ENCODE data around the gene TMEM126B. TPM values are rescaled to one million over a fixed set of nuclear protein-coding genes. Genes with fewer than 3 reads are reported as not detected.
"Not testable (repeated sequence)": the region's sequence is repeated elsewhere in the genome, so short reads cannot be mapped to it uniquely, and the experiment has no call there.

TMEM126B gene
- total RNA-seq, 6 experiments from 2014 or later: 14.3 to 28.5 (median 22.3) TPM

- Histone ChIP-seq H3K4me3 (peak within 1 kb of the TSS; percentile 88 to 92 (median 89)), H3K27ac (peak within 1 kb of the TSS; percentile 89 to 98 (median 94)), H3K27me3 (no peaks in the 10 kb centered on the region), H3K4me1 (peaks cover 0 to 31% (median 9%) of the 10 kb centered on the region in 4 donors), H3K9me3 (no peaks in the 10 kb centered on the region), H3K36me3 (peaks cover 0 to 16% (median 2%) of the 10 kb centered on the region in 4 donors)
- DNase-seq (peak; percentile 94 to 96 (median 95)), ATAC-seq (peak; percentile 93 to 96 (median 96))
- under 1% methylated on average over 18 of the region's 67 CpGs for WGBS (ENCODE audit: insufficient coverage, low coverage, low lambda C conversion rate, missing lambda C conversion rate)
- TF ChIP-seq POLR2A (IDR thresholded peaks at IDR 0.05): peak; percentile 97
- peak in 1 of 4 donors; percentile 3 for TF ChIP-seq CTCF (IDR thresholded peaks at IDR 0.05)
- intact Hi-C loops (cut with DNase I): no loop called here
These were observed 36.5 kb downstream of the TMEM126B start, which contains the start of gene CREBZF for GRCh38 chr11:85664615-85665481. CREBZF (minus strand) TSS chr11:85665129; CDS start chr11:85664875, 254 bp downstream.

GRCh38 chr11:85665733-85666132 is 37.3 kb downstream of the TMEM126B start:
- TF ChIP-seq CTCF (IDR thresholded peaks at IDR 0.05) (no peak), POLR2A (IDR thresholded peaks at IDR 0.05) (no peak)
- Histone ChIP-seq H3K4me3 (peak overlapping the region in 1 of 3 donors; percentile 92), H3K27me3 (no peaks in the 10 kb centered on the region), H3K36me3 (peaks cover 0 to 8% (median 0%) of the 10 kb centered on the region in 4 donors), H3K27ac (no peak overlapping the region), H3K4me1 (peaks cover 0 to 22% (median 7%) of the 10 kb centered on the region in 4 donors), H3K9me3 (no peaks in the 10 kb centered on the region)
- intact Hi-C loops (cut with DNase I): no loop called here
- DNase-seq (no peak), ATAC-seq (no peak)
- 56% methylated on average over 5 of the region's 5 CpGs for WGBS (ENCODE audit: insufficient coverage, low coverage, low lambda C conversion rate, missing lambda C conversion rate)

- H3K27ac ChIP-seq: no peak overlapping the region
- H3K4me1 ChIP-seq: peaks cover 0 to 21% (median 4%) of the 10 kb centered on the region in 4 donors
- H3K9me3 ChIP-seq: no peaks in the 10 kb centered on the region
- ATAC-seq: no peak
- no peak for TF ChIP-seq CTCF (IDR thresholded peaks at IDR 0.05)
- no peak for TF ChIP-seq POLR2A (IDR thresholded peaks at IDR 0.05)
- peaks cover 0 to 5% (median 0%) of the 10 kb centered on the region in 4 donors for H3K36me3 ChIP-seq
- intact Hi-C loops (cut with DNase I): no loop called here
- H3K27me3 ChIP-seq: no peaks in the 10 kb centered on the region
- no peak for DNase-seq
- WGBS (ENCODE audit: insufficient coverage, low coverage, low lambda C conversion rate, missing lambda C conversion rate): 81% methylated on average over 3 of the region's 3 CpGs
- H3K4me3 ChIP-seq: no peak overlapping the region
These were observed 38.3 kb downstream of the TMEM126B start for GRCh38 chr11:85666687-85667086.

- ATAC-seq: no peak
- intact Hi-C loops (cut with DNase I): no loop called here
These were observed 39.8 kb downstream of the TMEM126B start for GRCh38 chr11:85668157-85668556.

GRCh38 chr11:85670949-85671663 is 42.7 kb downstream of the TMEM126B start:
- H3K9me3 ChIP-seq; H3K4me1 ChIP-seq; H3K27ac ChIP-seq; intact Hi-C loops (cut with DNase I); H3K27me3 ChIP-seq; H3K4me3 ChIP-seq; H3K36me3 ChIP-seq: not testable (repeated sequence)
- ATAC-seq (peak in 3 of 4 donors; percentile 33 to 78 (median 75)), DNase-seq (peak in 1 of 3 donors; percentile 46)

More at GRCh38 chr11:85668157-85668556, 39.8 kb downstream of the TMEM126B start:
- TF ChIP-seq CTCF (IDR thresholded peaks at IDR 0.05) (no peak), POLR2A (IDR thresholded peaks at IDR 0.05) (no peak)
- H3K9me3 ChIP-seq: no peaks in the 10 kb centered on the region
- H3K27ac ChIP-seq: no peak overlapping the region
- H3K4me1 ChIP-seq: peaks cover 0 to 9% (median 0%) of the 10 kb centered on the region in 4 donors
- H3K4me3 ChIP-seq: no peak overlapping the region
- DNase-seq: no peak
- no peaks in the 10 kb centered on the region for H3K36me3 ChIP-seq
- 76% methylated on average over 1 of the region's 1 CpG for WGBS (ENCODE audit: insufficient coverage, low coverage, low lambda C conversion rate, missing lambda C conversion rate)
- H3K27me3 ChIP-seq: no peaks in the 10 kb centered on the region
